ENCODE data around the gene NCBP2L. TPM values are rescaled to one million over a fixed set of nuclear protein-coding genes. Genes with fewer than 3 reads are reported as not detected.
A peak's percentile ranks its signal among the peaks of the same experiment; 100 is the strongest.

Gene NCBP2L
- total RNA-seq, 2 experiments from 2014 or later: not detected

DNA sequence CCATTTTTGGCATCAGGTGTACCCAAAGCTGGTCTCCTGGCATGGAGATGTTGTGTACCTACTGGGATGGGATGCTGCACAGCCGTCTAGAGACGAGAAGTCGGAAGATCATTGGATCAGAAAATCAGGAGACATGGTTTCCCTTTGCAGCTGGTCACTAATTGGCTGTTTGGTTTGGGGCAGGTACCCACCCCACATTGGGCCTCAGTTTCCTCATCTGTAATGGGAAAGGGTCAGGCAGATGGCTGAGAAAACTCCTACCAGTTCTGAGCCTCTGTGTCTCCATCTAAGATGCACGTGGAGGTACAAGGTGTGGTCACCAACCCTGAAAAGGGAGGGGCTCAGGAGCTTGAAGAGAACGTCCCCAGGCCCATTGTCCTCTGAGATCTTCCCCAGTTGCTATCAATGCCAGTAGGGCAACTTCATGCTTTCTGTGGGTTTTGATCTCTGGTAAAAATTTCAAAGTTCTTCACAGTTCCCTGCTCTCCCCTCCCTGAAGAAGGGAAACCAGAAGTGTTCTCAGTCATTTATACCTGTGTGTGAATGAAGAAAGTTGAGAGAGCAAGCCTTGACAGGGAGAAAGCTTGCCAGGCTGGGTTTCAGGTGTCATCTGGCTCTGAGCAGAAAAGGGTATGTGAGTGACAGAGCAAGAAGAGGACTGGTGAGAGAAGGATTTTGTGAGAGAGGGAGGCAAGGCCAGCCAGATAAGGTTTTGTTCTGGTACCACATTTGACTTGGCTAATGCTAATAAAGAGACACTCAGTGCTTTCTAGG, 17.0 kb upstream of the NCBP2L start:
- Mint-ChIP-seq H3K27me3 (peaks cover 1% of the 10 kb centered on the region), H3K9me3 (no peaks in the 10 kb centered on the region), H3K4me3 (no peak overlapping the region), H3K4me1 (peaks cover 6% of the 10 kb centered on the region), H3K27ac (no peak overlapping the region), H3K36me3 (ENCODE audit: low read depth) (no peaks in the 10 kb centered on the region)
- no peak for DNase-seq
- ChIA-PET CTCF (no interaction called here), POLR2A (no interaction called here)

DNA sequence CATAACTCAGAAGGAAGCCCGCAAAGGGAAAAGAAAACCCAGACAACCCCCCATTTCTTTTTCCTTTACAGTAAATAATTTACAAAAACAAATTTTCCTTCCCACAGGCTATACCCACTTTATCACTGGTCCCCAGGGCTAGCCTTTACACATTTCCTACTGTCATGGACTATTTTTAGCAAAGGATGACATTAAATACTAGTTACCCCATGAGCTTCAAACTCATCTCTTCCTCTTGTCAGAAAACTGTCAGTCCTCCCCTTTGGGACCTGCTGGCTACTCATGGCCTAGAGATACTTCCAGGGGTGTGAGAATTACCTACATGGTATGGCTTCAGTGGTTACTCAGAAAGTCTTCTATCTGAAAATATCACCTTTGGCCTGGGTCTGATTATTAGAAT, 13.9 kb upstream of the NCBP2L start:
- CTCF ChIA-PET: no interaction called here
- DNase-seq: no peak
- no peak overlapping the region for H3K4me3 Mint-ChIP-seq
- no peaks in the 10 kb centered on the region for H3K9me3 Mint-ChIP-seq
- POLR2A ChIA-PET: no interaction called here
- H3K27me3 Mint-ChIP-seq: peaks cover 1% of the 10 kb centered on the region
- H3K36me3 Mint-ChIP-seq (ENCODE audit: low read depth): no peaks in the 10 kb centered on the region
- H3K4me1 Mint-ChIP-seq: no peaks in the 10 kb centered on the region
- no peak overlapping the region for H3K27ac Mint-ChIP-seq

DNA sequence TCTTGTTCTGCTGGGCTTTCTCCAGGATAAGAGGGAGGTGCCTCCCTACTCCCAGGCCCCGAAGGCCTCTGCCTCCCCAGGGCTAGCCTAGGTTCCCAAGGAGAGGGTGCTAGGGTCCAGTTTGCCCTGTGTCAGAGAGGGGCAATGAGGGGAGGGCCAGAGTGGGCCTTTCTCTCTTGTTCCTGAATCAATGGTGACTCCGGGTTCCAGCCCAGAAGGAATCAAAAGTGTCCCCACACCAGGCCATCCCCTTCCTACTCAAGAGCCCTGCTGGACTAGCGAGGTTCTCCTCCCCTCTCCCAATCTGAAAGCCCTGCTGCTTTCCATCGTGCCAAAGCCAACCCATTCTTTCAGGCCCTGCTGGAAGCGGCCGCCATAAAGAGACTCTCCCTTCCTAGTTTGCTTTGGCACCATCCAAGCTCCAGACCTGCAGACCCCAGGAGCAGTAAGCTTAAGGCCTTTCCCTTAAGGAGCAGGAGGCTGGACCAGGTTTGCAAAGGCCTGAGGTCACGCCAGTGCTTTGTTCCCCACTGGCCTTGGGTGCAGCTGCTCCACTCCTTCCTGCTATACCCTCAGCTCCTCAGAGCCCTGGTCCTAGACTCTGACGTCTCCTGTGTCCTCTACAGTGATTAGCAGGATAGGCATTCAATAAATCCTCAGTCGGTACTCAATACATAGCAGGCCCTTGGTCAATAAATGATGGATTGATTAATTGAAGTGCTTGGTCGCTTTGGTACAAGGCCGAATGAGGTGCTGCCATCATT, 12.5 kb upstream of the NCBP2L start:
- peaks cover 1% of the 10 kb centered on the region for H3K27me3 Mint-ChIP-seq
- no peak overlapping the region for H3K27ac Mint-ChIP-seq
- H3K4me1 Mint-ChIP-seq: no peaks in the 10 kb centered on the region
- no peaks in the 10 kb centered on the region for H3K36me3 Mint-ChIP-seq (ENCODE audit: low read depth)
- no peak for DNase-seq
- H3K9me3 Mint-ChIP-seq: no peaks in the 10 kb centered on the region
- POLR2A ChIA-PET: interaction anchor here (1.4 kb wide), 1 partner anchor 23 kb away, joined by 4 read pairs; no protein-coding TSS in a partner anchor
- CTCF ChIA-PET: no interaction called here
- H3K4me3 Mint-ChIP-seq: no peak overlapping the region

DNA sequence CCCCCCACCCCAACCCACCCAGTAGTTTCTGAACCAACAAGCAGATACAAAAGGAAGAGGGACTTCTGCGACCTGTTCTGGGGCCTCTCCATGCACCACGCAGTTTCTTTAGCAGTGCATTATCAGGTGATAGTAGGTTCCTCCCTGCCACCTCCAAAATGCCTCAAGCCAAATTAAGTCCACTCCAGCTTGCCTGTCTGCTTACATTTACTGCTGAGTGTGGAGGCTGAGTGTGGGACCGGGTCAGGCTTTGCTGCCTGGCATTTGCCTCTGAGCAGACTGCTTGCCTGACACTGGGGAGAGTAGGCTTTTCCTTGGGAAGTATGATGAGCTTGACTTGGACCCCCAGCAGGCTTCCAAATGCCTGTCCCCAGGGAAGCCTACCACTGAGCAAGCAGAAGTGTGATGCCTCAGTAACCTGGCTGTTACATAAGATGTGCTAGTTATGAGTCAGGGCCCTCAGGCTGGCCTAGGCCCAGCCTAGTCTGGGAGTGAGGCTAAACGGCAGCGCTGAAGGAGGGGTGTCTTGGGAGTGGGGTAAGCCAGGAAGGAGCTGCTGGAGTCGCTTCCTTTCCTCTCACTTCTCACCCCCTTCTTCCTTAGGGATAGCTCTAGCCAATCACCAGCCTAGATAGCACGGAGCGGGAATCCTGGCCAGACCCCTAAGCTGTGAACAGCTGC, 10.9 kb upstream of the NCBP2L start:
- POLR2A ChIA-PET: interaction anchor here (1.4 kb wide), 1 partner anchor 25 kb away, joined by 4 read pairs; no protein-coding TSS in a partner anchor

DNA sequence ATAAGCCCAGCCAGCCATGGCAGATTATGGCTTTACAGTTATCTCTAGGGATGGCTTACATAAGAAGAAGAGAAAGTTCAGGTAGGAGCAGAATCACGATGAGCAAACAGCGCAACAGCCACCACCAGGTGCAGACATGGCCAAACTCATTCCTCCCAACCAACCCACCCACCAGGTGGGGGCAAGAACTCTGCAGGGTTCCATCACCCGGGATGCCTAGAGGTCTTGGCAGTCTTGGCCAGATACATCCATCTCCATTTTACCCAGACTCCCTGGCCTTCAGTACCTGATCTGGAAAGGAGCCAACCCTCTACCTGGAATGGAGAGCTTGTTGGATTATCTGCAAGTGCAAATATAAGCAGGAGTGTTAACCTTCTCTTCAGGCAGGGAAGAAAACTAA, 9.5 kb upstream of the NCBP2L start:
- H3K4me1 Mint-ChIP-seq: no peaks in the 10 kb centered on the region
- H3K9me3 Mint-ChIP-seq: no peaks in the 10 kb centered on the region
- H3K27ac Mint-ChIP-seq: no peak overlapping the region
- CTCF ChIA-PET: interaction anchor here (0.6 kb wide), 1 partner anchor 115 kb away, joined by 3 read pairs; no protein-coding TSS in a partner anchor
- H3K36me3 Mint-ChIP-seq (ENCODE audit: low read depth): no peaks in the 10 kb centered on the region
- no peak overlapping the region for H3K4me3 Mint-ChIP-seq
- no peak for DNase-seq
- no peaks in the 10 kb centered on the region for H3K27me3 Mint-ChIP-seq
- POLR2A ChIA-PET: no interaction called here

More for the DNA sequence above, 10.9 kb upstream of the NCBP2L start:
- Mint-ChIP-seq H3K4me3 (no peak overlapping the region), H3K27ac (no peak overlapping the region), H3K9me3 (no peaks in the 10 kb centered on the region), H3K27me3 (peaks cover 1% of the 10 kb centered on the region), H3K36me3 (ENCODE audit: low read depth) (no peaks in the 10 kb centered on the region), H3K4me1 (no peaks in the 10 kb centered on the region)
- DNase-seq: no peak
- CTCF ChIA-PET: no interaction called here

DNA sequence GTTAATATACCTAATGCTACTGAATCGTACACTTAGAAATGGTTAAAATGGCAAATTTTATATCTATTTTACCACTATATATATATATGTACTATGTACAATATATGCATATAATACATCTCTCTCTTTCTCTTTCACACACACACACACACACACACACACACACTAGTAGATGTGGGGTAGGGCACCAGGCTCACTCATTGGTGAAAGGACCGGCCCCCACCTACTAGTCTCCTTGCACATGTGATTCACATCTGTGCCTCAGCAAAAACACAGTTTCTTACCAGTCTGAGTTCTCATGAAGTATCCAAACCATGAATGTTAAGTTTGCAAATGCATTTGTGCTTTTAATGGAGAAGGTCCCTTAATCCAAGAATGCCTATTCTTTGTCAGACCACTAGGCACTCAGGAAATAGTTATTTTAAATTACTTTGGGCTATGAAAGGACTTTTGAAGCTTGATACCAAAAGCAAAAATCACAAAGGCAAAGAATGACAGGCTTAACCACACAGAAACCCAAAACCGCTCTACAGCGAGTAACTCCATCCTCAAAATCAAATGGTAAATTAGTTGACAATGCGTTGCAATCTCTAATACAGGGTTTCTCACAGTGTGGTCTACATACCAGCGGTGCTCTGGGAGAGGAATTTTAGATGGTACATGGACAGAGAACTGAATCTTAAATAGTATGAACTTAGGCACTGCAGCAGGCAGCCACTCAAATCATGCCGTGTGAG, 7.8 kb upstream of the NCBP2L start:
- no peak for DNase-seq
- no peak overlapping the region for H3K4me3 Mint-ChIP-seq
- no peak overlapping the region for H3K27ac Mint-ChIP-seq
- H3K27me3 Mint-ChIP-seq: peaks cover 6% of the 10 kb centered on the region
- H3K36me3 Mint-ChIP-seq (ENCODE audit: low read depth): no peaks in the 10 kb centered on the region
- ChIA-PET CTCF (no interaction called here), POLR2A (no interaction called here)
- H3K4me1 Mint-ChIP-seq: no peaks in the 10 kb centered on the region
- no peaks in the 10 kb centered on the region for H3K9me3 Mint-ChIP-seq

DNA sequence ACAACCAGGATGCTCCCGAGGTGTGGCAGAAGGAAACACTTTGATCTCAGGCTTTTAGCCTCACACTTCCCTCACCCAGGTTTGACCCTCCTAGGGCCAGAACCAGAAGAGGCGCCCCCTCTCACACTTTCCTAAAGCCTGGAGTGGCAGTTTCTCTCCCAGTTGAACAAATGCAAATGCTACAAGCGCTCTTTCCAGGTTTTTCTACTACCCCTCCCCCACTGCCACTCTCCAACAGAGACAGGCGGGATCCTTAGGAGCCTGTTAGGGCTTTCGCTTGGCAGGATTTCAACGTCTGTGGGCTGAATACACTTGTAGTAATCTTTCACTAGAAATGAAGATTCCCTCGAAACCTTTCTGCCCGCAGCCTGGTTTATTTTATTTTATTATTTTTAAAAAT, 4.3 kb upstream of the NCBP2L start:
- ChIA-PET CTCF (no interaction called here), POLR2A (no interaction called here)
- DNase-seq: no peak
- Mint-ChIP-seq H3K27ac (no peak overlapping the region), H3K9me3 (no peaks in the 10 kb centered on the region), H3K27me3 (peaks cover 6% of the 10 kb centered on the region), H3K36me3 (ENCODE audit: low read depth) (no peaks in the 10 kb centered on the region), H3K4me1 (peaks cover 13% of the 10 kb centered on the region), H3K4me3 (no peak overlapping the region)

DNA sequence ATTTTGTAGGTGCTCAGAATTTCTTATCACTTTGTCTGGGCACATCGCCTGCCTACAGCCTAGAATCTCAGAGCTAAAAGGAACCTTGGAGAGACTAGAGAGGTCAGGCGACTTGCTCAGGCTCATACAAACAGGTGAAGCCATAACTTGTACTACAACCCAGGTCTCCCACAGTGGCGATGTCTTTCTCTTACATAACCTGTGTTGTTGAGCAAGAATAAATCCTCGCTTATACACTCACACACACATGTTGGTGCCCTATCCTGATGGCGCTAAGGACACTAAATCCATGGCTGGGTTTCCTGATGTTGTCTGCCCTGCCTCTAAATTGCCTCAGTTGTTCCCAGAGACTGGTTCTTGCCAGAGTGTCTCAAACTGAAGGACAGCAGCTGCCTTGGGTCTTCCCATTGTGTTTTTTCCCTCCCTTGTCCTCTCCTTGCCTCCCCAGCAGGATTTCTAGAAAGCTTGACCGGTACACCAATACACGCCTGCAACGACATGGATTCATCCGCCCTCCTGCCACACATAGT, 3.6 kb upstream of the NCBP2L start:
- ChIA-PET CTCF (interaction anchor here (6.6 kb wide), 1 partner anchor 116 kb away, joined by 134 read pairs; no protein-coding TSS in a partner anchor), POLR2A (interaction anchor here (3.7 kb wide), 1 partner anchor 57 kb away, joined by 27 read pairs; no protein-coding TSS in a partner anchor)
- peaks cover 6% of the 10 kb centered on the region for H3K27me3 Mint-ChIP-seq
- peaks cover 13% of the 10 kb centered on the region for H3K4me1 Mint-ChIP-seq
- no peak overlapping the region for H3K27ac Mint-ChIP-seq
- no peaks in the 10 kb centered on the region for H3K36me3 Mint-ChIP-seq (ENCODE audit: low read depth)
- no peak overlapping the region for H3K4me3 Mint-ChIP-seq
- no peak for DNase-seq
- no peaks in the 10 kb centered on the region for H3K9me3 Mint-ChIP-seq

DNA sequence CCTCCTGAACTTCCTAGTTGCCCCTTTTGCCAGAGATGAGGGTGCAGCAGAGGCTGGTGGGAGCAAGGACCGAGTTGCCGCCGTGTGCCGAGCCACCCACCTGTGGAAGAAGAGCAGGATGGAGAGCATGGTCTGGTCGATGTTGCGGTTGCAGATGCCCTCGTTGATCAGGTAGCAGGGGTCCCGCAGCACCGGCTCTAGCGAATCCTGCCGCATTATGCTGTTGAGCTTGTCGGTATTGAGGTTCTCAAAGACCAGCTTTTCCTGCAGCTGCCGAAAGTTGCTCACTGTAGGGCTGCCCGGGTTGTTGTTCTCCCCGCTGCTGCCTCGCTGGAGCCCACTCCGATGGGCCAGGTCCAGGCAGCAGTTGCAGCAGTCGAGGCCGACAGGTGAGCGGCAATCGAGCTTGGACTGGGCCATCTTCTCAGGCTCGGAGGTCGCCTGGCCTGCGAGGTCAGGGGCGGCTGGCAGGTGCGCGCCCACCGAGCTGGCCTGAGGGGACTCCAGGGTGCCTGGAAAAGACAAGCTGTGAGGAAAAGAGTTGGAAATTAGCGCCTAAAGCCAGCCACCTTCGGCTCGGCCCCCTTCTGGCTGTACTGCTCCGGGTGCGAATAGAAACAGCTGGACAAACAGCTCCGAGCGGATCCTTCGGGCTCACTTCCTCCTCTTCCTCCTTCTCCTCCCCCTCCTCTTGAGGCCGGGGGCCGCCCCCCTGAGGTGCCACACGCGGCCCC, 2.4 kb upstream of the NCBP2L start:
- no peak for DNase-seq
- ChIA-PET POLR2A (interaction anchor here (1.0 to 3.7 kb wide), 8 partner anchors 21 to 147 kb away, joined by 3 to 27 read pairs (median 6); partner anchors contain the start of gene PRPS1), CTCF (interaction anchor here (0.8 to 6.6 kb wide), 10 partner anchors 13 to 748 kb away, joined by 3 to 134 read pairs (median 10); partner anchors contain the start of gene PRPS1)
- Mint-ChIP-seq H3K27ac (no peak overlapping the region), H3K4me3 (peak overlapping the region; percentile 81), H3K36me3 (ENCODE audit: low read depth) (no peaks in the 10 kb centered on the region), H3K4me1 (peaks cover 13% of the 10 kb centered on the region), H3K9me3 (no peaks in the 10 kb centered on the region), H3K27me3 (peaks cover 6% of the 10 kb centered on the region)

DNA sequence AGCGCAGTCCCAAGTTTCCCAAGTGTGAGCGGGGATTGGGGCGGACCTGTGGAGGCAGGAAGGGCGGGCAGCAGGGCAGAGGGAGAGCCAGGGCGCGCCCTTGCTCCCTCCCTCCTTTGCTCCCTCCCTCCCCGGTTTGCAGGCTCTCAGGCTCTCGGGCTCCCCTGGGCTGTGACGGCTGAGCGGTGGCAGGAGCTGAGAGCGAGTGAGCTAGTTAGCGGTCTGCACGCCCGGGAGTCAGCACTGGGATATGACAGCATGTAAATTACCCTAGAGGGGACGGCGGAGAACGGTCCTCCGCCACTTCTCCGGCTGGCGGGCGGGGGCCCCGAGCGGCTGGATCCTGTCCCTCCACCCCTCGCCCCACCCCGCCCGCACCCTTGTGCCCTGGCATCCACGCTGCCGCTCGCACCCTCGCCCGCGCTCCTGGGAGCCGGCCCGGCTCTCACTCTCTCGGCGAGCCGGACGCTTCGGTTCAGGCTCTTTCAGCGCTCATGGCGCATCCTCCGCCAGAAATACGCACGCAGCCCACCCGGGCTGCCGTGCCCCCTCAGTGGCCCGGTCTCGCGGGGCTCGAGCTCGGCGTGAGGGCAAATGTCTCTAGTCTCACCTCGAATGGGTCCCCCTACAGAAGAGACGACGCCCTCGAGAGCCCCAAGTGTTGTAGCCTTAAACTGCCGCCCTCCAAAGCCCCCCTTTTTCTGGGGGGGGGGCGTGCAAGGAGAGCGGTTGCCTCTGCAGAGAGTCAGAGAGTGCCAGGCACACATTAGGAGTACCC, 1.6 kb upstream of the NCBP2L start, which contains the start of gene TSC22D3:
TSS of gene TSC22D3 (minus strand) at position 54 of the 778 bp plus-strand sequence. CDS start 368 bp downstream, outside the sequence.
- peak; percentile 61 for DNase-seq
- H3K27ac Mint-ChIP-seq: no peak within 1 kb of the TSS
- no peaks in the 10 kb centered on the region for H3K36me3 Mint-ChIP-seq (ENCODE audit: low read depth)
- ChIA-PET POLR2A (interaction anchor here (1.0 to 3.7 kb wide), 8 partner anchors 34 to 147 kb away, joined by 3 to 27 read pairs (median 7); partner anchors contain the start of gene PRPS1), CTCF (interaction anchor here (0.7 to 6.6 kb wide), 14 partner anchors 13 to 776 kb away, joined by 3 to 134 read pairs (median 4); partner anchors contain the start of gene PRPS1)
- no peaks in the 10 kb centered on the region for H3K9me3 Mint-ChIP-seq
- H3K4me3 Mint-ChIP-seq: peak within 1 kb of the TSS; percentile 81
- H3K27me3 Mint-ChIP-seq: peaks cover 6% of the 10 kb centered on the region
- peaks cover 13% of the 10 kb centered on the region for H3K4me1 Mint-ChIP-seq
